Effector memory CD8-positive, alpha-beta T cell (primary cell): ENCODE results near the gene ZPR1.
"Not testable (repeated sequence)": the region's sequence is repeated elsewhere in the genome, so short reads cannot be mapped to it uniquely, and the experiment has no call there.

Source experiments
- ATAC-seq: fragments of 150-1000 bp; cut with Tn5 transposase; replicated peaks from 2 replicates; pipeline ENCODE4 v1.10.0; 2021; ENCODE audit warnings: mild to moderate bottlenecking, moderate library complexity
- DNase-seq, 3 experiments: peaks; one replicate each; pipeline ENCODE4 v3.0.0; 2021
- H3K27ac Mint-ChIP-seq, 2 donors: one replicate each; pipeline ENCODE4 v1.8.0; 2022; ENCODE audit warnings: mild to moderate bottlenecking in 2 of 2, mixed read lengths in 2 of 2, moderate library complexity in 2 of 2
- H3K27me3 Mint-ChIP-seq, 2 donors: one replicate each; pipeline ENCODE4 v1.8.0; 2022; ENCODE audit warnings: mixed read lengths in 2 of 2
- H3K36me3 Mint-ChIP-seq: one replicate; pipeline ENCODE4 v1.8.0; 2022; ENCODE audit warnings: mild to moderate bottlenecking, moderate library complexity, mixed read lengths; ENCODE audit not compliant: insufficient read depth
- H3K4me1 Mint-ChIP-seq, 2 donors: one replicate each; pipeline ENCODE4 v1.8.0; 2022; ENCODE audit warnings: low read depth in 2 of 2, mixed read lengths in 2 of 2
- H3K4me3 Mint-ChIP-seq, 2 donors: one replicate each; pipeline ENCODE4 v1.8.0; 2022; ENCODE audit warnings: mild to moderate bottlenecking in 2 of 2, mixed read lengths in 2 of 2, moderate library complexity in 2 of 2
- H3K9me3 Mint-ChIP-seq, 2 donors: one replicate each; pipeline ENCODE4 v1.8.0; 2022; ENCODE audit warnings: mixed read lengths in 2 of 2

Gene ZPR1

GRCh38 chr11:116778556-116778955 is 9.3 kb downstream of the ZPR1 start:
- peak overlapping the region in 1 of 2 donors; percentile 58 for H3K27ac Mint-ChIP-seq
- H3K4me3 Mint-ChIP-seq, result no peak overlapping the region
- no peaks in the 10 kb centered on the region for H3K9me3 Mint-ChIP-seq
- DNase-seq (no peak), ATAC-seq (no peak)
- peaks cover 11 to 19% of the 10 kb centered on the region in 2 donors for H3K4me1 Mint-ChIP-seq
- peaks cover 77% of the 10 kb centered on the region for H3K36me3 Mint-ChIP-seq
- no peaks in the 10 kb centered on the region for H3K27me3 Mint-ChIP-seq

GRCh38 chr11:116777056-116777455 is 10.8 kb downstream of the ZPR1 start:
- peak overlapping the region in 1 of 2 donors; percentile 20 for H3K27ac Mint-ChIP-seq
- no peak for ATAC-seq
- H3K27me3 Mint-ChIP-seq, result no peaks in the 10 kb centered on the region
- no peaks in the 10 kb centered on the region for H3K9me3 Mint-ChIP-seq
- no peak overlapping the region for H3K4me3 Mint-ChIP-seq
- H3K4me1 Mint-ChIP-seq, result peaks cover 8 to 18% of the 10 kb centered on the region in 2 donors
- no peak for DNase-seq
- peaks cover 77% of the 10 kb centered on the region for H3K36me3 Mint-ChIP-seq

DNA sequence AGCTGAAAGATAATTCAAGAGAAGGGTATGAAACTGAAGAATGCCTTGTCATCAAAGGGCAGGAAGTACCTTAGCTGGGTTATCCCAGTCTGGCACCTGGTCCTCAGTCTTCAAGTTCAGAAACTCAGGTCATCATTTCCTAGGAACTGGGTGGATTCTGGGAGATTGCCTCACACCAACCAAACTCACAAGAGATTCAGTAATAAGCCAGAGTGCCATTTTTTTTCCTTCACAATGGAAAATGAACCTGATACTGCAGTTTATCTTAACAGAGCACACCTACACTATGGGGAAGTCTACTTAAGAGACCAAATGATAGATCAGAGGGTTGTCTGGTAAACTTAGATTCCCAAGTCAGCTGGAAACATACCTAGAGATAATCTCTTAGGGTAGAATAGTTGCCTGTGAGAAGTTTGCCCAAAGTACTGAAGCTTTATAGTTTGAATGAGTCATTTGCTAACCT is 11.3 kb downstream of the ZPR1 start:
- ATAC-seq (no peak), DNase-seq (no peak)
- H3K4me3 Mint-ChIP-seq, result no peak overlapping the region
- peaks cover 72% of the 10 kb centered on the region for H3K36me3 Mint-ChIP-seq
- no peaks in the 10 kb centered on the region for H3K27me3 Mint-ChIP-seq
- peaks cover 11 to 22% of the 10 kb centered on the region in 2 donors for H3K4me1 Mint-ChIP-seq
- no peaks in the 10 kb centered on the region for H3K9me3 Mint-ChIP-seq
- no peak overlapping the region for H3K27ac Mint-ChIP-seq

GRCh38 chr11:116775975-116776374 is 11.8 kb downstream of the ZPR1 start:
- Mint-ChIP-seq H3K27ac (no peak overlapping the region), H3K9me3 (no peaks in the 10 kb centered on the region), H3K36me3 (peaks cover 66% of the 10 kb centered on the region), H3K27me3 (no peaks in the 10 kb centered on the region), H3K4me3 (no peak overlapping the region), H3K4me1 (peaks cover 12 to 20% of the 10 kb centered on the region in 2 donors)
- DNase-seq, result no peak
- ATAC-seq, result no peak

DNA sequence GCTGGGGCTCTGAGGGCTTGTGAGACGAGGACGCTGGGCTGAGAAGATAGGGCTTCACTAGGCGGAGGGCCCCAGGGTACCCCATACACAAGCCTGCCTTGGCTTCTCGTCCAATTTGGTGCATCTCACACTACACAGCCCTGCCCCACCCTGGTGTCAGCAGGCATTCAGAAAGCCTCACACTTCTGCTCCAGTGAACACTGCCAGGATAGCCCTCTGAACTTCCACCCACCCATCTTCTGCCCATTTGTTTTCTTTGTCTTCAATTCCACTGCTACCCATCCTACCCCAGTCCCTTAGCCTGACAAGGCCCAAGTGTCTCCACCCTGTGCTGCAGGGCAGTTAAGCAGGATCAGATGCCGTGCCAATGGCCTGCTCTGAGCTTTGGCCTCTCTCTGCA is 13.2 kb downstream of the ZPR1 start:
- H3K9me3 Mint-ChIP-seq, result no peaks in the 10 kb centered on the region
- peak overlapping the region in 1 of 2 donors; percentile 48 for H3K4me3 Mint-ChIP-seq
- no peaks in the 10 kb centered on the region for H3K27me3 Mint-ChIP-seq
- peak overlapping the region in 1 of 2 donors; percentile 71 for H3K27ac Mint-ChIP-seq
- ATAC-seq, result no peak
- DNase-seq, result no peak
- H3K36me3 Mint-ChIP-seq, result peaks cover 64% of the 10 kb centered on the region
- H3K4me1 Mint-ChIP-seq, result peaks cover 14 to 26% of the 10 kb centered on the region in 2 donors

DNA sequence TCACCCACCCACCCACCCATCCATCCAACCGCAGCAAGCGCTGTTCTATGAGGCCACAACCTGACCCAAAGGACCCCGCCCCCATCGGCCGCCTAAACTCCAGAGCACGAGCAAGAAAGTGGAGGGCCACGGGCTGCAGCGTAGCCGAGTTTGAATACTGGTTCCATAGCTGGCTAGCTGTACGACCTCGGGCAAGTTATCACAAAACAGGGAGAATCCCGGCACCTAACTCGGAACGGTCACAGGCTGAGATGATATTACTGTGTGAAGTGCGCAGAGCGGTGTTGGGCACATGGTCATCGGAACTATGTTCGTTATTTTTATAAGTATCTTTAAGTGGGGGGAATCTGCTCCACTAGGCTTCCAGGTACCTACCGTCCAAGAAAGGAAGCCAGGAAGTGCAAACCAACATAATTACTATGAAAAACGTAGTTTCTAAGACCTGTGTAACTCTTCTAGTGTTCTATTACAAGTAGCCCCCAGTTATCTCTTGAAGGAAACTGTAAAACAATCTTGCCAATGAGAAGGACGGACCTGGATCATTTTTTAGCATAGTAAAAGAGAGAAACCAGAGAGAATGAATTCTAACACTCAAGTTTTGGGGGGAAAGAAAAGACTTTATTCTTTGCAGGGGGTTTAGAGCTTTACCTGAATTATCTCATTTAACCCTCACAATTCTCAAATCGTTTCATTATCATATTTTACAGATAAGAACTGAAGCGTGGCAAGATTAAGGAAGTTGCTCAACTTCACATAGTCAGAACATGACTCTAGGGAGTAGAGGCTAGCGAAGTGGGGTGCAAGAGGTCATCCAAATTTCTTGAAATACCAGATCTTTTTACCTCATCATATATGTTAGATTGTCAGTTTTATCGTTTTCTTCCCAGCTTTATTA is 14.4 kb downstream of the ZPR1 start:
- H3K27ac Mint-ChIP-seq, result peak overlapping the region; percentile 97 to 98
- peaks cover 14 to 26% of the 10 kb centered on the region in 2 donors for H3K4me1 Mint-ChIP-seq
- H3K4me3 Mint-ChIP-seq, result peak overlapping the region; percentile 96 to 100
- H3K9me3 Mint-ChIP-seq, result no peaks in the 10 kb centered on the region
- no peak for DNase-seq
- peaks cover 64% of the 10 kb centered on the region for H3K36me3 Mint-ChIP-seq
- H3K27me3 Mint-ChIP-seq, result no peaks in the 10 kb centered on the region
- no peak for ATAC-seq

DNA sequence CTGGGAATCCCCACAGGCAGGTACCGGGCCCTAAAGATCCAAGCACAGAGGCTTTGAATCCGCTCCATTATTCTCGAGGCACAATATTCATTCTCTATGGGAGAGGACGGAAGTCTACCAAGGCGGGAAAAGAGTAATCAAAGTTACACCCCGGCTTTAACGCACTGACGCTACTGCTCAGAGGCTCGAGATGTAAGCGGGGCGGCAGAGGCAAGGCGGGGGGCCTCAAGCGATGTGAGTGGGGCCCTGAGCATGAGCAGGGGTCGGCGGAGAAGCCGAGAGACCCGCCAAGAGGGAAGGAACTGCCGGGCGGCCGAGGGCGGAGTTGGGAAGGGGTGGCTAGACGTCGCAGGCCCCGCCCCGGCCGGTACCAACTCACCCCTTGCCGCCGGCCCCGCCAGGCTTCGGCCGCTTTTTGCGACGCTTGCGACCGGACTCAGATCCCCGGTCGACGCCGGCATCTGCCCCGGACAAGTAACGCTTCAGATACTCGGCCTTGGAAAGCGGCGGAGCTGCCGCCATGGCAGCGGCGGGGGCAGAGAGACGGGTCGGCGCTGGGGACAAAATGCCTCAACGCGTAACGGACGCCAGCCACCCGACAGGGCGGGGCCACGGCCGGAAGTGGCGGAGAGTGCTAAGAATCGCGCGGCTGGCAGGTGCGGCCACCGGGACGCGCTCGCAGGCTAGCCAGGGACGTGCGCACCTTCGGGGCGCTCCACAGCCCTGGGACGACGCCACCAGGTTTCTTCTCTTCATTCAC is 15.2 kb downstream of the ZPR1 start, which contains the start of gene BUD13:
BUD13 (minus strand) TSS at position 545 of the 760 bp plus-strand sequence; CDS start at position 522, 23 bp downstream.
- ATAC-seq, result peak; percentile 95
- Mint-ChIP-seq H3K4me1 (peaks cover 14 to 26% of the 10 kb centered on the region in 2 donors), H3K27ac (peak within 1 kb of the TSS; percentile 97 to 98), H3K4me3 (peak within 1 kb of the TSS; percentile 96 to 100), H3K9me3 (no peaks in the 10 kb centered on the region), H3K27me3 (no peaks in the 10 kb centered on the region), H3K36me3 (peaks cover 59% of the 10 kb centered on the region)
- peak; percentile 95 to 96 (median 96) for DNase-seq

DNA sequence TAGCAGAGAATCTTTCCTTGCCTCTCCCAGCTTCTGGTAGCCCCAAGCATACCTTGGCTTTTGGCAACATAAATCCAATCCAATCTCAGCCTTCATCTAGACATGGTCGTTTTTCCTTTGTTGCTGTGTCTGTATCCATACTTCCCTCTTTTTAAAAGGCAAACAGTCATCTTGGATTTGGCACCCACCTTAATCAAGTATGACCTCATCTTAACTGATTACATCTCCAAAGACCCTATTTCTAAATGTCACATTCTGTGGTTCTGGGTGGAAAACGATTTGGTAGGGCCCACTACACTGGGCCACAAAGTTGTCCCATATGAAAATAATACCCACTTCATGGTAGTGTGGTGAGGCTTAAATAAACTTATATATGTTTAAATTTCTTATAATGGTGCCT is 15.9 kb downstream of the ZPR1 start:
- Mint-ChIP-seq H3K27ac (peak overlapping the region; percentile 97 to 98), H3K4me3 (peak overlapping the region; percentile 96 to 100), H3K36me3 (peaks cover 57% of the 10 kb centered on the region), H3K9me3 (no peaks in the 10 kb centered on the region), H3K4me1 (peaks cover 14 to 26% of the 10 kb centered on the region in 2 donors), H3K27me3 (no peaks in the 10 kb centered on the region)
- ATAC-seq (no peak), DNase-seq (no peak)

GRCh38 chr11:116762132-116762531 is 25.7 kb downstream of the ZPR1 start:
- Mint-ChIP-seq H3K36me3 (peaks cover 63% of the 10 kb centered on the region), H3K9me3 (no peaks in the 10 kb centered on the region), H3K4me1 (peaks cover 4 to 10% of the 10 kb centered on the region in 2 donors), H3K4me3 (no peak overlapping the region), H3K27me3 (no peaks in the 10 kb centered on the region), H3K27ac (peak overlapping the region in 1 of 2 donors; percentile 69)
- ATAC-seq (no peak), DNase-seq (no peak)

DNA sequence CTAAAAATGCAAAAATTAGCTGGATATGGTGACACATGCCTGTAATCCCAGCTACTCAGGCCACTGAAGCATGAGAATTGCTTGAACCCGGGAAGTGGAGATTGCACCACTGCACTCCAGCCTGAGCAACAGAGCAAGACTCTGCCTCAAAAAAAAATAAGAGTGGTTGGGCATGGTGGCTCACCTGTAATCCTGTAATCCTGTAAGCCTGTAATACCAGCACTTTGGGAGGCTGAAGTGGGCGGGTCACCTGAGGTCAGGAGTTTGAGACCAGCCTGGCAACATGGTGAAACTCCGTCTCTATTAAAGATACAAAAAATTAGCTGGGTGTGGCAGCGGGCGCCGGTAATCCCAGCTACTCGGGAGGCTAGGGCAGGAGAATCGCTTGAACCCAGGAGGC is 31.8 kb downstream of the ZPR1 start:
- H3K4me3 Mint-ChIP-seq, DNase-seq, ATAC-seq, H3K4me1 Mint-ChIP-seq, H3K27me3 Mint-ChIP-seq, H3K9me3 Mint-ChIP-seq: not testable (repeated sequence)
- Mint-ChIP-seq H3K27ac (peak overlapping the region; percentile 7 to 44), H3K36me3 (peaks cover 74% of the 10 kb centered on the region)

DNA sequence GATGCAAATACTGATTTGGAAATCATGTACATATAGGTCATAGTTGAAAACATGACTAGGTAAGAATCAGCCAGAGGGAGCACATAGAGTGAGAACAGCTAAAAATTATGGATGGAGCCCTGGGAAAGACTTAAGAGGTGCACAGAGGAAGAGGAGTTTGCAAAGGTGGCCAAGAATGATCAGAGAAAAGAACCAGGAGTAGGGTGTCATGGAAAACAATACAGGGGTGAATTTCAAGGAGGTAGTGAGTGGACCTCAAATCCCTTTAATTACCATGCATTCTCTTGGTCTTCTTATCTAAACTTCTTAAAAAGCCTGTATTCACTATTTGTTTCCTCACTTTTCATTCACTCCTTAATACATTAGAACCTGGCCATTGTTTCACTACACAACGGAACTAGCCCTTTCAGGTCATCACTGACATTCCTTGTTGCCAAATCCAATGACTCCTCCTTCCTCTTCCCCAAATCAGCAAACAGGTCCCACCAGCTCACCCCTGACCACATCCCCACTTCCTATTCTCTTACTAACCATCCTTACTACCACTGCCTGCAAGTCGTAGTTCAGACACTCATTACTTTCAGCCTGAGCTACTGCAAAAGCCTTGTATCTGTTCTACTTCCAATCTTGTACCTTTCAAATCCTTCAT is 37.6 kb downstream of the ZPR1 start:
- peaks cover 26% of the 10 kb centered on the region for H3K36me3 Mint-ChIP-seq
- H3K4me1 Mint-ChIP-seq, result no peaks in the 10 kb centered on the region
- ATAC-seq, result no peak
- H3K4me3 Mint-ChIP-seq, result no peak overlapping the region
- DNase-seq, result no peak
- no peaks in the 10 kb centered on the region for H3K27me3 Mint-ChIP-seq
- H3K27ac Mint-ChIP-seq, result no peak overlapping the region
- H3K9me3 Mint-ChIP-seq, result no peaks in the 10 kb centered on the region

- Mint-ChIP-seq H3K9me3 (no peaks in the 10 kb centered on the region), H3K36me3 (peaks cover 5% of the 10 kb centered on the region), H3K4me1 (no peaks in the 10 kb centered on the region), H3K27me3 (no peaks in the 10 kb centered on the region), H3K27ac (no peak overlapping the region), H3K4me3 (no peak overlapping the region)
- ATAC-seq (no peak), DNase-seq (no peak)
Observed at GRCh38 chr11:116742104-116742503, 45.7 kb downstream of the ZPR1 start.

DNA sequence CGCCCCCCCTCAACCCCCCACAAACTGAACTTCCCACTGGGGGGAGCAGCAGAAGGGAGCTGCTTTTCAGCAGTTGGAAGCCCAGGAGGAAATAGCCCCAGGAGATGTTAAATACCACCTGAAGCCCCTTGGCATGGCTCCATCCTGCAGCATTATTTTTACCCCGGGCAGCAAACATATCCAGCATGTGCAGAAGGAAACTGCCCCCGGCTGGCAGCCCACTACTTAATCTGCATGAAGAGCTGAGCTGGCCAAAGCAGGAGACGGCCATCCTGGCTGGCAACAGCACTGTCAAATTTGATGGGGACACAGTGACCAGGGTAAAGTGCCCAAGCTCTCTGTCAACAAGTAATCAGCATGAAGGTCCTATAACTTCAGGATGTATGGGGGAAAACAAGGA is 47.1 kb downstream of the ZPR1 start:
- no peak overlapping the region for H3K4me3 Mint-ChIP-seq
- H3K27ac Mint-ChIP-seq, result peak overlapping the region in 1 of 2 donors; percentile 53
- H3K36me3 Mint-ChIP-seq, result no peaks in the 10 kb centered on the region
- ATAC-seq (no peak), DNase-seq (no peak)
- no peaks in the 10 kb centered on the region for H3K4me1 Mint-ChIP-seq
- no peaks in the 10 kb centered on the region for H3K27me3 Mint-ChIP-seq
- H3K9me3 Mint-ChIP-seq, result no peaks in the 10 kb centered on the region
